H9 (cell line): Measurements from ENCODE around the gene RBM23. TPM values are rescaled to one million over a fixed set of nuclear protein-coding genes. Genes with fewer than 3 reads are reported as not detected.
"Not testable (repeated sequence)": the region's sequence is repeated elsewhere in the genome, so short reads cannot be mapped to it uniquely, and the experiment has no call there.

Experiments used
- DNase-seq: peaks from one replicate; pipeline ENCODE4 v3.0.0-alpha.2; 2017
- H2AFZ ChIP-seq: one replicate; pipeline ENCODE4 v1.6.1; 2013; ENCODE audit warnings: mild to moderate bottlenecking, low read length, control low read depth, moderate library complexity
- H2AK5ac ChIP-seq: 2 replicates; pipeline ENCODE4 v1.6.1; 2013; ENCODE audit warnings: low read length, control low read depth, mixed read lengths; ENCODE audit not compliant: insufficient read length
- H2BK120ac ChIP-seq: one replicate; pipeline ENCODE4 v1.6.1; 2013; ENCODE audit warnings: low read depth, mild to moderate bottlenecking, low read length, control low read depth, inconsistent platforms; ENCODE audit not compliant: poor library complexity, severe bottlenecking
- H2BK12ac ChIP-seq: 2 replicates; pipeline ENCODE4 v1.6.1; 2013; ENCODE audit warnings: low read length, control low read depth, mixed read lengths, low read depth; ENCODE audit not compliant: insufficient read length
- H2BK15ac ChIP-seq: 2 replicates; pipeline ENCODE4 v1.6.1; 2013; ENCODE audit warnings: low read depth, low read length, control low read depth
- H2BK20ac ChIP-seq: one replicate; pipeline ENCODE4 v1.6.1; 2013; ENCODE audit warnings: low read depth, mild to moderate bottlenecking, low read length, control low read depth, inconsistent platforms; ENCODE audit not compliant: poor library complexity, severe bottlenecking
- H2BK5ac ChIP-seq: 2 replicates; pipeline ENCODE4 v1.6.1; 2013; ENCODE audit warnings: low read length, control low read depth, mixed read lengths; ENCODE audit not compliant: insufficient read length
- H3K14ac ChIP-seq: 2 replicates; pipeline ENCODE4 v1.6.1; 2013; ENCODE audit warnings: low read length, control low read depth; ENCODE audit not compliant: insufficient read depth
- H3K18ac ChIP-seq: 2 replicates; pipeline ENCODE4 v1.6.1; 2013; ENCODE audit warnings: low read depth, mild to moderate bottlenecking, mixed read lengths, low read length, control low read depth; ENCODE audit not compliant: insufficient read length
- H3K23ac ChIP-seq: 2 replicates; pipeline ENCODE4 v1.6.1; 2013; ENCODE audit warnings: low read length, control low read depth, mixed read lengths, low read depth; ENCODE audit not compliant: insufficient read length
- H3K23me2 ChIP-seq: 2 replicates; pipeline ENCODE4 v1.6.1; 2013; ENCODE audit warnings: low read depth, mild to moderate bottlenecking, mixed read lengths, low read length, control low read depth; ENCODE audit not compliant: insufficient read length, poor library complexity, severe bottlenecking
- H3K27ac ChIP-seq: 2 replicates; pipeline ENCODE4 v1.5.1; 2013; ENCODE audit warnings: low read length, control low read depth, mixed read lengths, low read depth; ENCODE audit not compliant: insufficient read length
- H3K27me3 ChIP-seq: 2 replicates; pipeline ENCODE4 v1.6.1; 2013; ENCODE audit warnings: low read length, control low read depth, inconsistent platforms; ENCODE audit not compliant: insufficient read depth
- H3K4ac ChIP-seq: 2 replicates; pipeline ENCODE4 v1.6.1; 2013; ENCODE audit warnings: low read depth, mild to moderate bottlenecking, control low read depth, inconsistent platforms, low read length, moderate library complexity
- H3K4me1 ChIP-seq: 2 replicates; pipeline ENCODE4 v1.6.1; 2013; ENCODE audit warnings: low read length, control low read depth, inconsistent platforms; ENCODE audit not compliant: insufficient read depth
- H3K4me2 ChIP-seq: 2 replicates; pipeline ENCODE4 v1.6.1; 2013; ENCODE audit warnings: low read length, control low read depth, mixed read lengths; ENCODE audit not compliant: insufficient read length, insufficient read depth
- H3K56ac ChIP-seq: 2 replicates; pipeline ENCODE4 v1.6.1; 2013; ENCODE audit warnings: low read depth, mild to moderate bottlenecking, mixed read lengths, low read length, control low read depth; ENCODE audit not compliant: insufficient read length
- H3K79me1 ChIP-seq: 2 replicates; pipeline ENCODE4 v1.6.1; 2013; ENCODE audit warnings: low read depth, mild to moderate bottlenecking, moderate library complexity, low read length, control low read depth, inconsistent platforms; ENCODE audit not compliant: insufficient read depth, poor library complexity, severe bottlenecking
- H3K79me2 ChIP-seq: 2 replicates; pipeline ENCODE4 v1.6.1; 2013; ENCODE audit warnings: low read length, control low read depth, inconsistent platforms; ENCODE audit not compliant: insufficient read depth
- H3K9ac ChIP-seq: 2 replicates; pipeline ENCODE4 v1.6.1; 2013; ENCODE audit warnings: low read length, control low read depth, mixed read lengths; ENCODE audit not compliant: insufficient read length; ENCODE audit errors: extremely low read depth
- H3K9me3 ChIP-seq: one replicate; pipeline ENCODE4 v1.6.1; 2013; ENCODE audit warnings: low read depth, low read length, inconsistent platforms; ENCODE audit not compliant: control insufficient read depth
- H3T11ph ChIP-seq: one replicate; pipeline ENCODE4 v1.6.1; 2013; ENCODE audit warnings: mild to moderate bottlenecking, low read length, control low read depth, inconsistent platforms
- H4K20me1 ChIP-seq: one replicate; pipeline ENCODE4 v1.6.1; 2013; ENCODE audit not compliant: control insufficient read depth, insufficient read length, insufficient read depth
- H4K5ac ChIP-seq: 2 replicates; pipeline ENCODE4 v1.6.1; 2013; ENCODE audit warnings: low read depth, mild to moderate bottlenecking, mixed read lengths, low read length, control low read depth; ENCODE audit not compliant: insufficient read length
- H4K8ac ChIP-seq: replicated peaks from 2 replicates; pipeline ENCODE4 v1.6.1; 2013; ENCODE audit warnings: low read length, control low read depth, mixed read lengths, low read depth; ENCODE audit not compliant: insufficient read length
- H4K91ac ChIP-seq: 2 replicates; pipeline ENCODE4 v1.6.1; 2013; ENCODE audit warnings: low read depth, mild to moderate bottlenecking, moderate library complexity, mixed read lengths, low read length, control low read depth; ENCODE audit not compliant: insufficient read length
- H3K27ac Mint-ChIP-seq, 3 experiments: 2 replicates in 2 of 3; 3 replicates in 1 of 3; pipeline ENCODE4 v1.8.0; 2020 to 2021; ENCODE audit warnings: mixed read lengths in 3 of 3, mild to moderate bottlenecking in 1 of 3, moderate library complexity in 1 of 3
- H3K27me3 Mint-ChIP-seq: 2 replicates; pipeline ENCODE4 v1.8.0; 2021; ENCODE audit warnings: low read depth, mild to moderate bottlenecking, moderate library complexity, mixed read lengths
- H3K36me3 Mint-ChIP-seq, 3 experiments: 2 replicates in 2 of 3; 3 replicates in 1 of 3; pipeline ENCODE4 v1.8.0; 2020 to 2021; ENCODE audit warnings: low read depth in 3 of 3, mixed read lengths in 3 of 3; ENCODE audit not compliant: insufficient read depth in 1 of 3
- H3K4me1 Mint-ChIP-seq, 2 experiments: 2 replicates each; pipeline ENCODE4 v1.8.0; 2020; ENCODE audit warnings: mixed read lengths in 2 of 2
- H3K4me3 Mint-ChIP-seq, 2 experiments: 2 replicates in 1 of 2; 3 replicates in 1 of 2; pipeline ENCODE4 v1.8.0; 2020 to 2021; ENCODE audit warnings: mild to moderate bottlenecking in 2 of 2, mixed read lengths in 2 of 2, moderate library complexity in 1 of 2
- H3K9me3 Mint-ChIP-seq, 2 experiments: 2 replicates in 1 of 2; 3 replicates in 1 of 2; pipeline ENCODE4 v1.8.0; 2020; ENCODE audit warnings: mild to moderate bottlenecking in 2 of 2, mixed read lengths in 2 of 2, moderate library complexity in 1 of 2
- CTCF ChIP-seq: fragments of 200-600 bp; sonication (generic); conservative IDR thresholded peaks from 3 replicates; pipeline ENCODE4 v1.8.0; 2021; ENCODE audit warnings: antibody characterized with exemption, mild to moderate bottlenecking
- WGBS: extraction: QIAGEN DNeasy Blood & Tissue Kit; methylation state at CpG from one replicate; pipeline ENCODE4 v1.1.7; 2013; ENCODE audit warnings: missing lambda C conversion rate, low lambda C conversion rate, mixed read lengths; ENCODE audit not compliant: insufficient read length; ENCODE audit errors: extremely low coverage; 5-methylcytosine and 5-hydroxymethylcytosine counted together
- total RNA-seq: library from RNA; stranded (reverse); gene quantifications from 2 replicates; pipeline ENCODE4 v1.2.1, GENCODE V29; 2021

RBM23 gene
- total RNA-seq, 1 experiment from 2014 or later = 79.0 TPM

GRCh38 chr14:22952418-22952817 is 33.5 kb upstream of the RBM23 start:
- TF ChIP-seq CTCF = no peak
- Histone ChIP-seq H3K18ac (no peak overlapping the region), H3K9ac (no peak overlapping the region), H4K20me1 (no peaks in the 10 kb centered on the region), H2BK120ac (no peak overlapping the region), H3K4me2 (no peak overlapping the region), H3K56ac (no peak overlapping the region), H3K27me3 (no peaks in the 10 kb centered on the region), H2BK12ac (no peak overlapping the region), H2BK20ac (no peak overlapping the region), H4K5ac (no peak overlapping the region), H2BK15ac (no peak overlapping the region), H2AFZ (no peak overlapping the region), H3K9me3 (no peaks in the 10 kb centered on the region), H3K79me2 (no peaks in the 10 kb centered on the region; the same call in 1 of the 2 replicates), H3K23me2 (peaks cover 3% of the 10 kb centered on the region), H4K91ac (no peak overlapping the region), H4K8ac (no peak overlapping the region), H3K4ac (no peak overlapping the region), H3T11ph (no peak overlapping the region), H3K27ac (no peak overlapping the region), H2BK5ac (no peak overlapping the region), H3K14ac (no peak overlapping the region), H3K4me1 (0 out of 2 replicates have a peak, but pooled peaks cover 2% of the 10 kb centered on the region), H3K79me1 (no peaks in the 10 kb centered on the region), H3K23ac (no peak overlapping the region), H2AK5ac (no peak overlapping the region)
- peaks cover 21 to 56% (median 52%) of the 10 kb centered on the region in 3 experiments; a peak in 6 of 7 replicates for H3K36me3 Mint-ChIP-seq
- peak overlapping the region in 1 of 3 experiments; percentile 4; a peak in 1 of 7 replicates for H3K27ac Mint-ChIP-seq
- H3K27me3 Mint-ChIP-seq = no peaks in the 10 kb centered on the region
- peaks cover 15% of the 10 kb centered on the region in 2 experiments for H3K4me1 Mint-ChIP-seq
- no peak overlapping the region for H3K4me3 Mint-ChIP-seq
- WGBS = no CpG with 5 or more reads among the region's 1 CpG
- DNase-seq = no peak
- H3K9me3 Mint-ChIP-seq = no peaks in the 10 kb centered on the region

GRCh38 chr14:22951795-22952194 is 32.8 kb upstream of the RBM23 start:
- H2AK5ac ChIP-seq, H3K27me3 Mint-ChIP-seq, H2BK120ac ChIP-seq, H2BK5ac ChIP-seq, H3K4me2 ChIP-seq, H4K20me1 ChIP-seq, H3K18ac ChIP-seq, H3K4me1 ChIP-seq, H3K14ac ChIP-seq, H3K79me1 ChIP-seq, H3T11ph ChIP-seq, H3K9me3 Mint-ChIP-seq, DNase-seq, H3K56ac ChIP-seq, H3K27me3 ChIP-seq, H3K23me2 ChIP-seq, H3K9me3 ChIP-seq, H3K23ac ChIP-seq, H2BK20ac ChIP-seq, H3K4ac ChIP-seq, H3K4me3 Mint-ChIP-seq, H2BK12ac ChIP-seq, H4K91ac ChIP-seq, H4K5ac ChIP-seq, H2BK15ac ChIP-seq, H4K8ac ChIP-seq, H3K27ac ChIP-seq, H3K9ac ChIP-seq, H3K79me2 ChIP-seq, H2AFZ ChIP-seq: not testable (repeated sequence)
- H3K27ac Mint-ChIP-seq = peak overlapping the region in 1 of 3 experiments; percentile 11; a peak in 2 of 7 replicates
- peaks cover 15% of the 10 kb centered on the region in 2 experiments for H3K4me1 Mint-ChIP-seq
- H3K36me3 Mint-ChIP-seq = peaks cover 26 to 62% (median 58%) of the 10 kb centered on the region in 3 experiments; a peak in 6 of 7 replicates
- WGBS = no CpG with 5 or more reads among the region's 8 CpGs
